Endodermal cell (in vitro differentiated cells): ENCODE data around the gene RSPO3. TPM values are rescaled to one million over a fixed set of nuclear protein-coding genes. Genes with fewer than 3 reads are reported as not detected.

Experiments used
- DNase-seq: peaks from one replicate; pipeline ENCODE4 v3.0.0-alpha.2; 2017
- H3K27ac ChIP-seq: 2 replicates; pipeline ENCODE4 v1.5.1; 2013; ENCODE audit warnings: mild to moderate bottlenecking, low read depth, low read length, moderate library complexity
- H3K27me3 ChIP-seq: 2 replicates; pipeline ENCODE4 v1.6.1; 2013; ENCODE audit warnings: mild to moderate bottlenecking, low read length, moderate library complexity; ENCODE audit not compliant: insufficient read depth, control insufficient read depth, poor library complexity, severe bottlenecking
- H3K36me3 ChIP-seq: 2 replicates; pipeline ENCODE4 v1.7.0; 2013; ENCODE audit warnings: mild to moderate bottlenecking, low read length, moderate library complexity; ENCODE audit not compliant: control insufficient read depth, insufficient read depth
- H3K4me1 ChIP-seq: one replicate; pipeline ENCODE4 v1.7.0; 2013; ENCODE audit warnings: low read length; ENCODE audit not compliant: control insufficient read depth, insufficient read depth
- H3K4me3 ChIP-seq: 2 replicates; pipeline ENCODE4 v1.5.1; 2013; ENCODE audit warnings: mild to moderate bottlenecking, low read length, moderate library complexity
- H3K9ac ChIP-seq: 2 replicates; pipeline ENCODE4 v1.6.1; 2013; ENCODE audit warnings: mild to moderate bottlenecking, low read length, moderate library complexity; ENCODE audit not compliant: poor library complexity, severe bottlenecking; ENCODE audit errors: extremely low read depth
- H3K9me3 ChIP-seq: 2 replicates; pipeline ENCODE4 v1.6.1; 2013; ENCODE audit warnings: mild to moderate bottlenecking, low read length, moderate library complexity; ENCODE audit not compliant: control insufficient read depth
- H3K27ac Mint-ChIP-seq: 2 replicates; pipeline ENCODE4 v1.8.0; 2020; ENCODE audit warnings: mixed read lengths
- H3K27me3 Mint-ChIP-seq: 2 replicates; pipeline ENCODE4 v1.8.0; 2021; ENCODE audit warnings: mild to moderate bottlenecking, mixed read lengths; ENCODE audit not compliant: insufficient read depth
- H3K36me3 Mint-ChIP-seq: 2 replicates; pipeline ENCODE4 v1.8.0; 2020; ENCODE audit warnings: low read depth, mixed read lengths
- H3K4me1 Mint-ChIP-seq: 2 replicates; pipeline ENCODE4 v1.8.0; 2020; ENCODE audit warnings: mixed read lengths
- H3K4me3 Mint-ChIP-seq: 2 replicates; pipeline ENCODE4 v1.8.0; 2020; ENCODE audit warnings: mild to moderate bottlenecking, moderate library complexity, mixed read lengths
- H3K9me3 Mint-ChIP-seq: 2 replicates; pipeline ENCODE4 v1.8.0; 2020; ENCODE audit warnings: mild to moderate bottlenecking, mixed read lengths
- CTCF ChIP-seq: fragments of 200-600 bp; sonication (generic); conservative IDR thresholded peaks from 2 replicates; pipeline ENCODE4 v1.5.0; 2021; ENCODE audit warnings: antibody characterized with exemption, mild to moderate bottlenecking
- WGBS, 2 experiments: methylation state at CpG; one replicate each; pipeline versions ENCODE4 v1.1.5 to v1.1.7; 2013; ENCODE audit warnings: missing lambda C conversion rate in 2 of 2, mixed read lengths in 1 of 2; ENCODE audit not compliant: insufficient coverage in 1 of 2, insufficient read length in 1 of 2; 5-methylcytosine and 5-hydroxymethylcytosine counted together
- total RNA-seq, 2 donors: library from RNA; stranded (reverse); fragmentation: NEBNext Ultra II Directional in 1 of 2; extraction: Animal tissue kit (Norgen Biotek cat#: 25700) in 1 of 2; gene quantifications; 2 replicates in 1 of 2; 3 replicates in 1 of 2; pipeline ENCODE4 v1.2.1, GENCODE V29; 2021

RSPO3 gene
- total RNA-seq, 2 donors from 2014 or later: 0.20 to 0.31 TPM

GRCh38 chr6:127243501-127243900 lies 125.0 kb downstream of the RSPO3 start:
- H3K4me3 Mint-ChIP-seq: no peak overlapping the region
- 88% methylated on average over 1 of the region's 1 CpG; no CpG with 5 or more reads in 1 of the 2 experiments for WGBS, 2 experiments
- TF ChIP-seq CTCF: no peak
- H3K27me3 Mint-ChIP-seq: no peaks in the 10 kb centered on the region
- H3K27ac Mint-ChIP-seq: no peak overlapping the region
- Histone ChIP-seq H3K27ac (no peak overlapping the region), H3K4me3 (no peak overlapping the region), H3K9me3 (no peaks in the 10 kb centered on the region), H3K9ac (no peak overlapping the region), H3K4me1 (no peaks in the 10 kb centered on the region), H3K36me3 (no peaks in the 10 kb centered on the region), H3K27me3 (no peaks in the 10 kb centered on the region)
- no peaks in the 10 kb centered on the region for H3K9me3 Mint-ChIP-seq
- H3K36me3 Mint-ChIP-seq: no peaks in the 10 kb centered on the region
- H3K4me1 Mint-ChIP-seq: no peaks in the 10 kb centered on the region
- no peak for DNase-seq

Other genes with a start within 250 kb of the RSPO3 start
- 10 to 100 TPM; 43.9 to 44.6 TPM for gene RNF146, start 148.2 kb downstream of the RSPO3 start, total RNA-seq
- 10 to 100 TPM; 45.5 to 58.2 TPM for gene ECHDC1, start 224.9 kb downstream of the RSPO3 start, total RNA-seq